HL-60 (cell line): ENCODE measurements around the gene JAKMIP1.

ENCODE experiments used
- GABPA ChIP-seq: IDR thresholded peaks from 2 replicates; pipeline ENCODE4 v1.6.1; 2012; ENCODE audit warnings: low read depth
- POLR2AphosphoS5 ChIP-seq: IDR thresholded peaks from 2 replicates; pipeline ENCODE4 v1.6.1; 2012; ENCODE audit warnings: low read depth
- TF ChIP-seq, protein P1 (sequence below): IDR thresholded peaks from one replicate; pipeline ENCODE4 v1.5.1; 2011; ENCODE audit warnings: low read length, control low read depth, inconsistent platforms; ENCODE audit not compliant: insufficient read depth
- TF ChIP-seq, protein P2 (sequence below): IDR thresholded peaks from 2 replicates; pipeline ENCODE4 v1.6.1; 2012; ENCODE audit warnings: low read depth; ENCODE audit not compliant: insufficient replicate concordance

DNA sequence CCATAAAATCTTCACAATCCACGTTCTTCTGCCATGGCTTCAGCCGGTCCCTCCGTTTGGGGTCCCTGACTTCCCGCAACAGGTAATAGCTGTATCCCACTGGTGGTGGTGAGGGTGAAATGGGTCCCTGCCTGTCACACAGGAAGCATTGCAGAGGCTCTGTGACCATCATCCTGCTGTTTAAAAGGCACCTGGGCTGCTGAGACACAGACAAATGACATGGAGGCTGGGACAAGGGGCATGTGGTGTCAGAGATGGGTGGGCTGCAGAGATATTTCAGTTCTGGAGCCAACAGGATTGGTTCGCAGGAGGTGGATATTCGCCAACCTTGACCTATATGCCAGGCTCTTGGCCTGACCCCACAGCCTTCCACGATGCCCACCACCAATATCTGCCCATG is 82.1 kb downstream of the JAKMIP1 start:
- TF ChIP-seq GABPA: no peak
- TF ChIP-seq, protein P1, sequence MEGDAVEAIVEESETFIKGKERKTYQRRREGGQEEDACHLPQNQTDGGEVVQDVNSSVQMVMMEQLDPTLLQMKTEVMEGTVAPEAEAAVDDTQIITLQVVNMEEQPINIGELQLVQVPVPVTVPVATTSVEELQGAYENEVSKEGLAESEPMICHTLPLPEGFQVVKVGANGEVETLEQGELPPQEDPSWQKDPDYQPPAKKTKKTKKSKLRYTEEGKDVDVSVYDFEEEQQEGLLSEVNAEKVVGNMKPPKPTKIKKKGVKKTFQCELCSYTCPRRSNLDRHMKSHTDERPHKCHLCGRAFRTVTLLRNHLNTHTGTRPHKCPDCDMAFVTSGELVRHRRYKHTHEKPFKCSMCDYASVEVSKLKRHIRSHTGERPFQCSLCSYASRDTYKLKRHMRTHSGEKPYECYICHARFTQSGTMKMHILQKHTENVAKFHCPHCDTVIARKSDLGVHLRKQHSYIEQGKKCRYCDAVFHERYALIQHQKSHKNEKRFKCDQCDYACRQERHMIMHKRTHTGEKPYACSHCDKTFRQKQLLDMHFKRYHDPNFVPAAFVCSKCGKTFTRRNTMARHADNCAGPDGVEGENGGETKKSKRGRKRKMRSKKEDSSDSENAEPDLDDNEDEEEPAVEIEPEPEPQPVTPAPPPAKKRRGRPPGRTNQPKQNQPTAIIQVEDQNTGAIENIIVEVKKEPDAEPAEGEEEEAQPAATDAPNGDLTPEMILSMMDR: no peak
- TF ChIP-seq, protein P2, sequence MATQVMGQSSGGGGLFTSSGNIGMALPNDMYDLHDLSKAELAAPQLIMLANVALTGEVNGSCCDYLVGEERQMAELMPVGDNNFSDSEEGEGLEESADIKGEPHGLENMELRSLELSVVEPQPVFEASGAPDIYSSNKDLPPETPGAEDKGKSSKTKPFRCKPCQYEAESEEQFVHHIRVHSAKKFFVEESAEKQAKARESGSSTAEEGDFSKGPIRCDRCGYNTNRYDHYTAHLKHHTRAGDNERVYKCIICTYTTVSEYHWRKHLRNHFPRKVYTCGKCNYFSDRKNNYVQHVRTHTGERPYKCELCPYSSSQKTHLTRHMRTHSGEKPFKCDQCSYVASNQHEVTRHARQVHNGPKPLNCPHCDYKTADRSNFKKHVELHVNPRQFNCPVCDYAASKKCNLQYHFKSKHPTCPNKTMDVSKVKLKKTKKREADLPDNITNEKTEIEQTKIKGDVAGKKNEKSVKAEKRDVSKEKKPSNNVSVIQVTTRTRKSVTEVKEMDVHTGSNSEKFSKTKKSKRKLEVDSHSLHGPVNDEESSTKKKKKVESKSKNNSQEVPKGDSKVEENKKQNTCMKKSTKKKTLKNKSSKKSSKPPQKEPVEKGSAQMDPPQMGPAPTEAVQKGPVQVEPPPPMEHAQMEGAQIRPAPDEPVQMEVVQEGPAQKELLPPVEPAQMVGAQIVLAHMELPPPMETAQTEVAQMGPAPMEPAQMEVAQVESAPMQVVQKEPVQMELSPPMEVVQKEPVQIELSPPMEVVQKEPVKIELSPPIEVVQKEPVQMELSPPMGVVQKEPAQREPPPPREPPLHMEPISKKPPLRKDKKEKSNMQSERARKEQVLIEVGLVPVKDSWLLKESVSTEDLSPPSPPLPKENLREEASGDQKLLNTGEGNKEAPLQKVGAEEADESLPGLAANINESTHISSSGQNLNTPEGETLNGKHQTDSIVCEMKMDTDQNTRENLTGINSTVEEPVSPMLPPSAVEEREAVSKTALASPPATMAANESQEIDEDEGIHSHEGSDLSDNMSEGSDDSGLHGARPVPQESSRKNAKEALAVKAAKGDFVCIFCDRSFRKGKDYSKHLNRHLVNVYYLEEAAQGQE: no peak
- no peak for TF ChIP-seq POLR2AphosphoS5
